ENCODE data around the gene RIMKLB.

DNA sequence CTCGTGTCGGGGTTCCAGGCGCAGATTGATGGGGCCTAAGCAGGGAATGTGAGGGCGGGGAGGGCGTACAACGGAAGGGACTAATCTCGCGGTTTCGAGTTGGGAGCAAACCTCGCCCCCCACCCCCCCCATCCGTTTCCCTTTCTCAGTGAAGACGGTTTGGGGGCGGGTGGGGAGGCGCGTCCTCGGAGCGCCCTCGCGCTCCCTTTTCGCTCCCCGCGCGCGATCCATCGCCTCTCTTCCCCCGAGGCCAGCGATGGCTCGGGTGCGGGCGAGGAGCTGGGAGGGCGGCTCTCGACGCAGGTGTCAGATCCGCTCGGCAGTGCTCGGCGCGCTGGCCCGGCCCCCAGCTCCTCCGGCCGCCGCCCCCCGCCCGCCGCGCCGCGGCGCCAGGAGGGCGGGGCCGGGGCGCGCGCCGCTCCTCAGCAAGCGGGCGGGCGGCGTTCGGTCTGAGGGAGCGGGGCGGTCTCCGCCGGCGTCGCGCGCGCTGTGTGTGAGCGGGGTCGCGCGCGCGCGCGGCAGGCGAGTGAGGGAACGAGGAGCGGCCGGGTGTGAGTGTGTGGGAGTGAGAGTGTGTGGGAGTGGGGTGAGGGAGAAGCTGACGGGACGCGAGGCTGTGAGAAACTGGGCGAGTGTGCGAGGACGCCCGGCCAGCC, at the start of gene RIMKLB:
- TF ChIP-seq, protein P1, sequence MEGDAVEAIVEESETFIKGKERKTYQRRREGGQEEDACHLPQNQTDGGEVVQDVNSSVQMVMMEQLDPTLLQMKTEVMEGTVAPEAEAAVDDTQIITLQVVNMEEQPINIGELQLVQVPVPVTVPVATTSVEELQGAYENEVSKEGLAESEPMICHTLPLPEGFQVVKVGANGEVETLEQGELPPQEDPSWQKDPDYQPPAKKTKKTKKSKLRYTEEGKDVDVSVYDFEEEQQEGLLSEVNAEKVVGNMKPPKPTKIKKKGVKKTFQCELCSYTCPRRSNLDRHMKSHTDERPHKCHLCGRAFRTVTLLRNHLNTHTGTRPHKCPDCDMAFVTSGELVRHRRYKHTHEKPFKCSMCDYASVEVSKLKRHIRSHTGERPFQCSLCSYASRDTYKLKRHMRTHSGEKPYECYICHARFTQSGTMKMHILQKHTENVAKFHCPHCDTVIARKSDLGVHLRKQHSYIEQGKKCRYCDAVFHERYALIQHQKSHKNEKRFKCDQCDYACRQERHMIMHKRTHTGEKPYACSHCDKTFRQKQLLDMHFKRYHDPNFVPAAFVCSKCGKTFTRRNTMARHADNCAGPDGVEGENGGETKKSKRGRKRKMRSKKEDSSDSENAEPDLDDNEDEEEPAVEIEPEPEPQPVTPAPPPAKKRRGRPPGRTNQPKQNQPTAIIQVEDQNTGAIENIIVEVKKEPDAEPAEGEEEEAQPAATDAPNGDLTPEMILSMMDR (IDR thresholded peaks at IDR 0.05) = no peak
- TF ChIP-seq SMC3 (IDR thresholded peaks at IDR 0.05; ENCODE audit: low read depth, low read length) = no peak
- TF ChIP-seq TCF12 (IDR thresholded peaks at IDR 0.05) = no peak
- TF ChIP-seq, protein P2, sequence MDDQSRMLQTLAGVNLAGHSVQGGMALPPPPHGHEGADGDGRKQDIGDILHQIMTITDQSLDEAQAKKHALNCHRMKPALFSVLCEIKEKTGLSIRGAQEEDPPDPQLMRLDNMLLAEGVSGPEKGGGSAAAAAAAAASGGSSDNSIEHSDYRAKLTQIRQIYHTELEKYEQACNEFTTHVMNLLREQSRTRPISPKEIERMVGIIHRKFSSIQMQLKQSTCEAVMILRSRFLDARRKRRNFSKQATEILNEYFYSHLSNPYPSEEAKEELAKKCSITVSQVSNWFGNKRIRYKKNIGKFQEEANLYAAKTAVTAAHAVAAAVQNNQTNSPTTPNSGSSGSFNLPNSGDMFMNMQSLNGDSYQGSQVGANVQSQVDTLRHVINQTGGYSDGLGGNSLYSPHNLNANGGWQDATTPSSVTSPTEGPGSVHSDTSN (IDR thresholded peaks at IDR 0.05) = no peak
